ENCODE data around the gene GNAI2.

GNAI2 gene

GRCh38 chr3:50235716-50236483 is at the start of gene GNAI2:
Gene GNAI2 (plus strand): TSS chr3:50236204. CDS start chr3:50236336, 132 bp downstream.
- DNase-seq (ENCODE audit: low read depth): peak; percentile 98

- DNase-seq (ENCODE audit: low read depth): no peak
Measured at GRCh38 chr3:50187750-50188149, 48.3 kb upstream of the GNAI2 start.

- no peak for DNase-seq (ENCODE audit: low read depth)
Measured at GRCh38 chr3:50189274-50189673, 46.7 kb upstream of the GNAI2 start.

GRCh38 chr3:50189989-50190388 is 46.0 kb upstream of the GNAI2 start:
- no peak for DNase-seq (ENCODE audit: low read depth)

GRCh38 chr3:50190936-50191660 is 44.9 kb upstream of the GNAI2 start, which contains the start of gene GNAT1:
Gene GNAT1 (plus strand): TSS chr3:50191610. CDS start chr3:50191726, 116 bp downstream.
- DNase-seq (ENCODE audit: low read depth): no peak

- DNase-seq (ENCODE audit: low read depth): no peak
Measured at GRCh38 chr3:50192124-50192523, 43.9 kb upstream of the GNAI2 start.

- DNase-seq (ENCODE audit: low read depth): peak; percentile 75
Measured at GRCh38 chr3:50192689-50193141, 43.3 kb upstream of the GNAI2 start.

GRCh38 chr3:50193286-50193685 is 42.7 kb upstream of the GNAI2 start:
- no peak for DNase-seq (ENCODE audit: low read depth)

GRCh38 chr3:50193746-50194127 is 42.3 kb upstream of the GNAI2 start:
- no peak for DNase-seq (ENCODE audit: low read depth)

- DNase-seq (ENCODE audit: low read depth): peak; percentile 77
Measured at GRCh38 chr3:50194128-50194902, 41.7 kb upstream of the GNAI2 start.

GRCh38 chr3:50194903-50195500 is 41.0 kb upstream of the GNAI2 start:
- no peak for DNase-seq (ENCODE audit: low read depth)

GRCh38 chr3:50195501-50196252 is 40.3 kb upstream of the GNAI2 start:
- DNase-seq (ENCODE audit: low read depth): no peak

- no peak for DNase-seq (ENCODE audit: low read depth)
Measured at GRCh38 chr3:50196253-50196801, 39.7 kb upstream of the GNAI2 start.

GRCh38 chr3:50201573-50202315 is 34.3 kb upstream of the GNAI2 start:
- no peak for DNase-seq (ENCODE audit: low read depth)

GRCh38 chr3:50202353-50203112 is 33.5 kb upstream of the GNAI2 start:
- DNase-seq (ENCODE audit: low read depth): no peak

- no peak for DNase-seq (ENCODE audit: low read depth)
Measured at GRCh38 chr3:50203113-50203808, 32.7 kb upstream of the GNAI2 start.

- no peak for DNase-seq (ENCODE audit: low read depth)
Measured at GRCh38 chr3:50203809-50204803, 31.9 kb upstream of the GNAI2 start.

All from activated gamma-delta T cell treated with anti-CD3 and anti-CD28 coated beads, Interleukin-2, amount 50 U/mL, for 16 hours (primary cell).